Measurements from ENCODE around the gene HECW1.
A peak's percentile ranks its signal among the peaks of the same experiment; 100 is the strongest.

Gene HECW1

GRCh38 chr7:43513251-43513650 lies 400.8 kb downstream of the HECW1 start:
- no peak for DNase-seq

DNA sequence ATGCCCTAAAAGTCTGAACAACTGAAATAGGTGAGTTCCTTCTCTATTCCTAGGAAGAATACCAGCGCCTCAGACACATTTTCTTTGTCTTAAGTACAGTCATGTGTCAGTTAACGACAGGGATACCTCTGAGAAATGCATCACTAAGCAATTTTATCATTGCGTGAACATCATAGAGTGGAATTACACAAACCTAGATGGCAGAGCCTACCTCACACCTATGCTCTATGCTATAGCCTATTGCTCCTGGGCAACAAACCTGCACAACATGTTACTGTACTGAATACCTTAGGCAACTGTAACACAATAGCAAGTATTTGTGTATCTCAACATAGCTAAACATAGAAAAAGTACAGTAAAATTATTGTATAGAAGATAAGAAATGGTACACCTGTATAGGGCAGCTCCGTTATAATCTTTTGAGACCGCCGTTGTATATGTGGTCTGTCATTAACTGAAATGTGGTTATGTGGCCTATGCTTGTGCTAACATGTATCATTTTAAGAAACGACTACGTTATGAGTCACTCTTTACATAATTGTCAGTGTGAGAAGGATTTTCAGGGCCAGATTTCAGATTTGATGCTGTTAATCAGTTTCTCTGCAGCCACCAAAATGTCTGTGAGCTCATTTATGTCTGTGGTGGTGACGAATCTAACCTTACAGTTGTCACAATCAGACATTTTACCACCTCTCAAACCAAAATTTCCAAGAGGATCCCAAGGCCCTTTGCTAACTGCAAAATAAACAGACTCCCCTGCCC lies 404.3 kb downstream of the HECW1 start:
- DNase-seq: no peak

- no peak for DNase-seq
Measured at GRCh38 chr7:43517464-43517863, 405.0 kb downstream of the HECW1 start.

DNA sequence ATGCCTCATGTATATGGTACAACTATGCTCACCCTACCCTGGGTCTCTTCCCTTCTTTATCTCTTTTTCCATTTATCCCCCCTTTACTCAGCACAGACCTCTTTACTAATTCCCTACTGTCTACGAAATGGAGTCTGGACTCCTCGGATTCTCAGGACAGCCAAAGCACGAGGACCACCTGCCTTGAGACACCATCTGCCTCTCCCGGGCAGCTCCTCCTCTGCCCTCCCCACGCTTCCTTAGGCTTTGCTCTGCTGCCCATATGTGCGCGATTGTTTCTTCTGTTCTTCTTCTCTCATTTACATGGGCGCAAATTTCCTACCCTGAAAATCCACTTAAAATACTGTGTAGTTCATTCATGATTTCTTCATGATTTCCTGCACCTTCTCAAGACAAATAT lies 407.8 kb downstream of the HECW1 start:
- DNase-seq: no peak

- no peak for DNase-seq
Measured at GRCh38 chr7:43522406-43523156, 410.1 kb downstream of the HECW1 start.

DNA sequence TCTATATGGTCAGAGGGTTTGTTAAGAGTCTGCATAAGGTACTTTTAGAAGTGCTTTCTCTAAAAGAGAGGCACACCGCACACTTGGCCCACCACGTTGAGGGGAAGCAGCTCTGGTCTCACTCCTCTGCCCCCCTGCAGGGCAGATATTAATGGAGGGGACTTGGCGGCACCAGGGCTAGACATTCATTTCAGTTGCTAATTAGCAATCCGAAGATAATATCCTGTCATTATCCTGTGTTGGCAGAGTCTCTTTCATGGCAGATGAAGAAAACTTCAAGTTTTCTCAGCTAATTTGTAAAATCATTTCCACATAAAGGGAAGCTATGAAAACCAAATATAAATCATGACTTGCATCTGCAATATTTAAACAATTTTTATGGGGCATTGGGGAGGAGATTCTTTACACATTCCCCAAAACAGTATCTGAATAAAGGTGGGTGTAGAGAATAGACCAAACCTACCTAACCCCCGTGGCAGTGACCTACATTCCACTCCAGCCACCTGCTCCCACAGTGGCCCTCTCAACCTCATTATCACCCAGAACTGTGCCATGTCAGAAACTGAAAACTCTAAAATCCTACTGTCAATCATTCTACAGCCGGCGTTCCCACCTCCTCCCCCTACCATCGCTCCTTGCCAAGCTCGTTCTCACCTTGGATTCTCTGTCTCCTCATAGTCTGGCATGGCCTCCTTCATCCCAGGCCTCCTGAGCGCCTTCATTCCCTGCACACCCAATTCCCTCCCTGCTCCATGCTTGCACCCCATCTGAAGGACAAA lies 416.3 kb downstream of the HECW1 start:
- DNase-seq: no peak

DNA sequence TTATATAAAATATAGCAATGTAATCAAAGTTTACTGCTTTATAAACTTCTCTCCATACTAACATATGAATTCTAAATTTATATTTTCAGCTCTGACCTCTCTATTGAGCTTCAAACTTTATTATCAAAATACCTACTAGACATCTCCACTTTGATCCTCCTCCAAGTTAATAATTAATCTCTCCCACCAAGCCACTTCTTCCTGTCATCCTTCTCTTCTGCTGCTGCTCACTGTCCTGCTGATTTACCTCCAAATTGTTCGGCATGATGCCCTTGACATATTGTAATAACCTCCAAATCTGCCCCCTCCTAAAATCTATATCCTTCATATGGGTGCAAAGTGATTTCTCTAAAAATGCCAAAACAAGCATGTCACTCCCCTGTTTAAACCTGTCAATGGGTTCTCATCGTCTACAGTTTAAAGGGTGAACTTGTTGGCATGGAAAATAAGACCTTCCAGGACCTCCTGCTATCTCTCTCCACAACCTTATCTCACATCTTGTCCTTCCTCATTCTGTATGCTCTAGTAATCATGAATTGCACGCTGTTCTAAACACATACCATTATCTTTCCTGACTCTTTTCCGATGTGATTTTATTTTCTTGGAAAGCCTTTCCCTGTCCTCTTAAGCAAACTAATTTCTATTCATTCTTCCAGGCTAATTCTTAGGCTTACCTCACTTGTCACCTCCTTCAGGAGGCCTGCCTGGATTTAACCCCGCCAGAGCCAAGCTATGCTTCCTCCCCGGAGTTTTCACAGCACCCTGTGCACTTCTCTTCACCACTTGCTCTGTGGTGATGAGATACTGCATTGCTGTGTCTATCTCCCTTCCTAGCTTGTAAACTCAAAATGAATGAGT lies 418.3 kb downstream of the HECW1 start:
- no peak for DNase-seq

DNA sequence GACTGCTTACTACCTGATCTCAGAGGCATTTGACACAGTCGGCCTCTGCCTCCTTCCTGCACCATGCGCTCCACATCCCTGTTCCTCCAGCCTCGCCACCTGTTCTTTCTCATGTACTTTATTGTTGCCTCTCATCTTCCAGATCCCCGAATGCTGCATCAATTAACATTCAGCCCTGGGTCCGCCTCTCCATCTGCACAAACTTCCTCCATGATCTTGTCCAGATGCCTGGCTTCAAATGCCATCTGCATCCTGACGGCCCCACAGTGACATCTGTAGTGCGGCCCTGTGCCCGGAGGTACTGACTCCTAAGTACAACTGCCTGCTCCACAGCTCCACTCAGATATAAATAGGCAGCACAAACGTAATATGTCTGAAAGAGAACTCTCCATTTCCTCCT lies 419.3 kb downstream of the HECW1 start:
- DNase-seq: peak; percentile 95

DNA sequence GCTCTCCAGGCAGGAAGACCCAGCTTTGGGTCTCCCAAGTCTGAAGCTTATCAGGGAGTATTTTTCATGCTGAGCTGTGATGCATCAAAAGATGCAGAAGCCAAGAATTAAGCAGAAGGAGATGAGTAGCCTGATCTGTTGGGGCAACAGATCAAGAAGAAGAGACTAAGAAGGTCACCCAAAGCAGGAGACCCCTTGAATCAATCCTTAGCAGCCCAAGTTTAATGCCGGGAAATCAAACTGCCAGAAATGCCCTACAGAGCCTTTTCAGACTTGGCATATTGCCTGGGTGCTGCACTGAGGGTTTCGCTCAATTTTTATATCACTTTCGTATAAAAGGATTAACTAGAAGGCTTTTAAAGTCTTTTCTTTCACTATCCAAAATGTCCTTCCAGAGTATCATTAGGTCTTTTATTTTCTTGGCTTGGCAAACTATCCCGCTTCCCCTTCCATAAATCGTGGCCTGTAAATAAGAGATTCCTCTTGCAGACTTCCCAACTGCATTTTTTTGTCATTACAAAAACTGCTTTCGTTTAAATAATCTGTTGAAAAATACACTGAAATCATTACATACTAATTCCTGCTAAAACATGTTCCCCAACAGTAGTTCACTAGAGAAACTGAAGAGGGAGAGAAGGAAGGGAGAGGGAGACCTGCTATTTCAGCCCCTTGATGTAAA lies 421.5 kb downstream of the HECW1 start:
- no peak for DNase-seq

DNA sequence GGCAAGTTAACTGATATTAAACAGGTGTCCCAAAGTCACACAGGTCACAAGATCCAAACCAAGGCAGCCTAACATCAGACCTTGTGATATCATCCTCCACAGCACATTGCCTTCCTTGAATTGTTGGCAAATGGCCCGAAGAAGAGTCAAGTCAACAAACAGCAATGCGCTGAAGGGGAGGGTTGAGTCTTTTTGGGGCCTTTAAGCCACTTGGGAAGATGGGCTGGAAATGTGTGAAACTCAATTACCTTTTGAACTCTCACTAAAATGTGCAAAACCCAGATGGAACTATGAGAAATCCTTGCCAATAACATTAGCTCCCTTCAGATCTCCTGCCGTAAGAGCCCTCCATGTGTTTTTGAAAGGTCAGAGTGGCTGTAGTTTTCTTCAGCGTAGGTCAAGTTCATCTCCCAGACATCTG lies 422.6 kb downstream of the HECW1 start:
- no peak for DNase-seq

GRCh38 chr7:43535810-43536585 lies 423.6 kb downstream of the HECW1 start:
- DNase-seq: no peak

DNA sequence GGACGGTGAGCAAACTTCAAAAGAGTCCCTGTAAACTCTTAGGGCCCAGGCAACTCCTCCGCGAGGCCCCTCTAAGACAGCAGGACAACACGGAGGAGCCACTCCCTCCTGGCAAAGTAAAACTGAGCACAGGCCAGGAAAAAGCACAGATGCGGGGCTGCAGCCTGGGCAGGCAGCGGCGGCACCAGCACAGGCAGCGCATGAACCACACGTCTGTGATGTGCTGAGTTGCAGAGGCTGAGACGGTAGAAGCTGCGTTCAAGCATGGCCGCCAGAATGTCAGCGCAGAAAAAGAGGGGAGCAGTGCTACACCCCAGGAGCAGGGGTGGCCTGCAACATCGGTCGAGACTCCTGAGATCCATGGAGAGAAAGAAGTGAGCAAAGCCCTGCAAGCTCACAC lies 424.3 kb downstream of the HECW1 start:
- no peak for DNase-seq

- no peak for DNase-seq
Measured at GRCh38 chr7:43537765-43538403, 425.4 kb downstream of the HECW1 start.

DNA sequence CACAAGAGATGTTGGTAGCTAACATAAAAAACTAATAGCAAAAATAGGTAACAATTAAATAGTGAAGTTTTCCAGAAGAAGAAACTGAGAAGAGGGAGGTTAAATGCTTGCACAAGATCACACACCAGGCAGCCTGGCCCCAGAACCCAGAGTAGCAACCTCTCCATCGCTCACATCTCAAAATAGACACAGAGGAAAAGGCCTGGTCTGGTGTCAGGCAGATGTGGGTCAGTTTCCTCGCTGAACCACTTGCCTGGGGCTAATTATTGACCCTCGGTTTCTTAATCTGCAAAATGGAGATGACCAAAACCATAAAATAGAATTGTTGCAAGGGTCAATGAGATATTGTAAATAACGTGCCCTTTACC lies 425.9 kb downstream of the HECW1 start:
- no peak for DNase-seq

- DNase-seq: no peak
Measured at GRCh38 chr7:43540471-43540870, 428.0 kb downstream of the HECW1 start.

GRCh38 chr7:43542716-43543115 lies 430.3 kb downstream of the HECW1 start:
- no peak for DNase-seq

DNA sequence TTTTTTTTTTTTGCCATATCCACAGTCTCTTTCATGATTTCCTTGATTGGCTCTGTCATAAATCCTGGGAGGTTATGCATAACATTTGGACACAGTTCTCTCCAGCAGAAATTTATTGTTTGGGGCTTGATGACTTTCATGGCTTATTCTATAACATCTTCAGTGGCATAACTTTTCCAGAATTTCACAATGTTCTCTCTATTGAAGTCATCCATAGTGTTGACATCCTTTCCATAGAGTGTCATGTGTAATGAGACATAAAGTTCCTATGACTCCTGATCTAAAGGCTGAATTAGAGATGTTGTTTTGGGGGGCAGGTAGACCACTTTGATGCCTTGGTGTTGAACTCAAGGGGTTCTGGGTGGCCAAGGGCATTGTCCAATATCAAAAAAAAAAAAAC lies 433.8 kb downstream of the HECW1 start:
- no peak for DNase-seq

DNA sequence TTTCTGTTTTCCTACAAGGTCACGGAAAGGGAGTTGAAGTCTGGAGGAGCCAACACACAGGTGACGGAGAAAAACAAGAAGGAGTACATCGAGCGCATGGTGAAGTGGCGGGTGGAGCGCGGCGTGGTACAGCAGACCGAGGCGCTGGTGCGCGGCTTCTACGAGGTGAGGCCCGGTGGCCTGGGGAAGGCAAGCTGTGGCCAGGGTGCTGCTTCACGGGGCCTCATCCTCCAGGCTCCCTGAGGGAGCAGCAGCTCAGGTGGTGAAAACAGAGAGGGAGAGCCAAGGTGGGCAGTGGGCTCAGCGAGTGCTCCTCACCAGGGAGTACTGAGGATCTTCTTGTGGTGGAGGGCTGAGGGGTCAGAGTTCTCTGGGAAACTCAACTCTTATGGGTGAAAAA lies 438.0 kb downstream of the HECW1 start:
- DNase-seq: no peak

GRCh38 chr7:43552122-43552521 lies 439.7 kb downstream of the HECW1 start:
- no peak for DNase-seq

DNA sequence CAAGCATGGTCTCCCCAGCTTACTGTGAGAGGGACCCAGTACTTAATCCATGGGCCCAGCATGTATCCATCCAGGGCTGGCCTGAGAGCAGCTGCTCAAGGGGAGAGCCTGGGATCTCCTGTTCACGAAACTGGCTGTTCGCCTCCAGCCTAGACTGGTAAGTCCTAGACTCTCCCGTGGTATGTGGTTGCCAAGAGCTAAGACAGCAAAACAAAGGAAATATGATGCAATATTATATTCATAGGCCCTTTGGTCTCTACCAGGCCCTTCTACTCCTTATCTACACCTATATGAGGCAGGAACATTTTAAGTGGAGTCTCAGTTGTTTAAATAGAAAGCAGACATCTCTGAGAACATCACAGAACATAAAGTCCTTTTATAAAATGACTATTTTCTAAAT lies 441.6 kb downstream of the HECW1 start:
- DNase-seq: no peak

DNA sequence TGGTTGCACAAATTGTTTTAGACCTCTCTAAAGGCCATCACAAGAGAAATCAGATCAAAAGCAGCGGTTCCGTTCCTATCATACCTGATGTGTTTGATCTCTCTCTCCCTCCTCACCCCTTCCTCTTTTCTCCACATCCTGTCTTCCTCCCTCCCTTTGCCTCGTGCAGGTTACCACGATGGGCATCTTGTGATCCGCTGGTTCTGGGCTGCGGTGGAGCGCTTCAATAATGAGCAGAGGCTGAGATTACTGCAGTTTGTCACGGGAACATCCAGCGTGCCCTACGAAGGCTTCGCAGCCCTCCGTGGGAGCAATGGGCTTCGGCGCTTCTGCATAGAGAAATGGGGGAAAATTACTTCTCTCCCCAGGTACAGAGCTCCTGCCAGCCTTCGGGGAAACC lies 442.0 kb downstream of the HECW1 start:
- DNase-seq: no peak
